Measurements from ENCODE around the gene GRIK4. TPM values are rescaled to one million over a fixed set of nuclear protein-coding genes. Genes with fewer than 3 reads are reported as not detected.
"Not testable (repeated sequence)": the region's sequence is repeated elsewhere in the genome, so short reads cannot be mapped to it uniquely, and the experiment has no call there.

The GRIK4 gene
- total RNA-seq, 2 experiments from 2014 or later: not detected

DNA sequence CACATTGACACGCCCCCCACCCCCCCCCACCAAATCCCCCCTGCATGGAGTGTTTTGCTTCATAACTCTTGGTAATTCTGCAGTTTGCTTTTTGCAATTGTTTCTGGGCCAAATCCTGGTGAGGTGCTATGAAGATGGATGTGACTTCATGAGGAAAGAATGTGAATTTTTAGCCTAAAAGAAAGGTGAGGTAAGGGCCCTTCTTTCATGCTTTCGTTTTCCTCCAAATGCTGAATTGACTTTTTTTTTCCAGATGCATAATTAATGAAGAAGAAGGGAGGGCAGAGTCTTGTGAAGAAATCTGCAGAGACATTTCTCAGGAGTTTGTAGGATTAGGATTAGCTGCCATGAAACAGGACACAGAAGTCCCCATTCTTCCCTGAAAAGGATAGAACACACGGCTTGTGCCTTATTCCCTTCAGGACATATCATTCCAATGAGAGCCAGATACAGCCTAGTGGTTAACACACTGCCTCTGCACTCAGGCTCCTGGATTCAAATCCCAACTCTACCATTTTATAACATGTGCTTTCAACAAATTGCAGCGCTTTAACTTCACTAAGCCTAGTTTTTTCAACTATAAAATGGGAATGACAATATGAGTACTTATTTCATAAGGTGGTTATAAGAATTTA lies 492.8 kb downstream of the GRIK4 start:
- POLR2A ChIA-PET: no interaction called here
- H3K9me3 Mint-ChIP-seq: peaks cover 4% of the 10 kb centered on the region
- no peak overlapping the region for H3K4me3 Mint-ChIP-seq
- H3K27ac Mint-ChIP-seq: no peak overlapping the region
- H3K36me3 Mint-ChIP-seq (ENCODE audit: low read depth): no peaks in the 10 kb centered on the region
- H3K27me3 Mint-ChIP-seq: peaks cover 33% of the 10 kb centered on the region
- CTCF ChIA-PET: interaction anchor here (0.8 kb wide), 1 partner anchor 191 kb away, joined by 3 read pairs; no protein-coding TSS in a partner anchor
- DNase-seq (no peak), ATAC-seq (no peak)
- intact Hi-C loops (cut with micrococcal nuclease): no loop called here
- TF ChIP-seq, protein P1, sequence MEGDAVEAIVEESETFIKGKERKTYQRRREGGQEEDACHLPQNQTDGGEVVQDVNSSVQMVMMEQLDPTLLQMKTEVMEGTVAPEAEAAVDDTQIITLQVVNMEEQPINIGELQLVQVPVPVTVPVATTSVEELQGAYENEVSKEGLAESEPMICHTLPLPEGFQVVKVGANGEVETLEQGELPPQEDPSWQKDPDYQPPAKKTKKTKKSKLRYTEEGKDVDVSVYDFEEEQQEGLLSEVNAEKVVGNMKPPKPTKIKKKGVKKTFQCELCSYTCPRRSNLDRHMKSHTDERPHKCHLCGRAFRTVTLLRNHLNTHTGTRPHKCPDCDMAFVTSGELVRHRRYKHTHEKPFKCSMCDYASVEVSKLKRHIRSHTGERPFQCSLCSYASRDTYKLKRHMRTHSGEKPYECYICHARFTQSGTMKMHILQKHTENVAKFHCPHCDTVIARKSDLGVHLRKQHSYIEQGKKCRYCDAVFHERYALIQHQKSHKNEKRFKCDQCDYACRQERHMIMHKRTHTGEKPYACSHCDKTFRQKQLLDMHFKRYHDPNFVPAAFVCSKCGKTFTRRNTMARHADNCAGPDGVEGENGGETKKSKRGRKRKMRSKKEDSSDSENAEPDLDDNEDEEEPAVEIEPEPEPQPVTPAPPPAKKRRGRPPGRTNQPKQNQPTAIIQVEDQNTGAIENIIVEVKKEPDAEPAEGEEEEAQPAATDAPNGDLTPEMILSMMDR (IDR thresholded peaks at IDR 0.05): no peak
- H3K4me1 Mint-ChIP-seq (ENCODE audit: low read depth): no peaks in the 10 kb centered on the region

DNA sequence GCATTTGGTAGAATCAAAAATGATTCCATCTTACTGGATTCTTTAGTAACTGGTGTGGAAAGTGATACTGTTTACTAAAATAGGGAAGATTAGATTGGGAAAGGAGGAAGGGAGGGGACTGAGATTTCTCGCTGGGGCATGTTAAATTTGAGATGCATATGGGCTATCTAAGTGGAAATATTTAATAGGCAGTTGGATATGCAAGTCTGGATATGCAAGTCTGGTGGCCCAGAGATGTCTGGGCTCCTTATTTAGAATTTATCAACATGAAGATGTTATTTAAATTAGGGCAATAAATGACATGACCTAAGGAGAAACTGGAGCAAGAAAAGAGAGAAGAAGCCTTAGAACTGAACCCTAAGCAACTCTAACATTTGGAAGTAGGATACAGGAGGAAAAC lies 495.4 kb downstream of the GRIK4 start:
- Mint-ChIP-seq H3K4me1 (ENCODE audit: low read depth) (no peaks in the 10 kb centered on the region), H3K4me3 (no peak overlapping the region), H3K27ac (no peak overlapping the region), H3K27me3 (peaks cover 27% of the 10 kb centered on the region), H3K36me3 (ENCODE audit: low read depth) (no peaks in the 10 kb centered on the region), H3K9me3 (peaks cover 4% of the 10 kb centered on the region)
- no peak for ATAC-seq
- no peak for DNase-seq
- ChIA-PET CTCF (no interaction called here), POLR2A (no interaction called here)
- TF ChIP-seq, protein P1 (IDR thresholded peaks at IDR 0.05): no peak
- intact Hi-C loops (cut with micrococcal nuclease): no loop called here

DNA sequence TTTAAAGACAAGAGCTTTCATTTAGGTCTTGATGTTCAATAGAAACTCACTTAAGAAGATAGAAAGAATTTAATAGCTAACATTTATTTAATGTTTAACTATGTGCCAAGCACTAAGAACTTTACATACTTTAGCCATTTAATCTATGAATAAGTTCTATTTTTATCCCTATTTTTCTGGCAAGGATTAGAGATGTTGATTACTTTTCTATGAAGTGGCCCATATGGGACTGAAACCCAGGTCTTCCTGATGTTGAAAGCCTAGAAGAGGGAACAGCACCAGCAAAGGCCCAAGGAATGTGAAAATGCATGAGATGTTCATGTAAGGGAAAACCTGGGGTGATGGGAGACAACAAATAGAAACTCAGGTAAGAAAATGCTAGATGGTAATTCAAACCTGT lies 497.0 kb downstream of the GRIK4 start:
- CTCF ChIA-PET: no interaction called here
- no peaks in the 10 kb centered on the region for H3K36me3 Mint-ChIP-seq (ENCODE audit: low read depth)

DNA sequence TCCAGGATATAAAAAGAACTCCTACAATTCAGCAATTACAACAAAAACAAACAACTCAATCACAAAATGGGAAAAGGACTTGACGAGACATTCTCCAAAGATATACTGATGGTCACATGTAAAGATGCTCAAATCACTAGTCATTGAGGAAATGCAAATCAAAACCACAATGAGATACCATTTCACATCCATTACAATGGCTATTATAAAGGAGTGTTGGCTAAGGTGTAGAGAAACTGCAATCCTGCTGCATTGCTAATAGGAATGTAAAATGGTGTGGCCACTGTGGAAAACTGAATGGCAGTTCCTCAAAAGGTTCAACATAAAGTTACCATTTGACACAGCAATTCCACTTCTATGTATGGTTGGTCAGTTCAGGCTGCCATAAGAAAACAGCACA lies 500.5 kb downstream of the GRIK4 start:
- Mint-ChIP-seq H3K4me3 (no peak overlapping the region), H3K4me1 (ENCODE audit: low read depth) (no peaks in the 10 kb centered on the region), H3K27me3 (peaks cover 18% of the 10 kb centered on the region), H3K9me3 (no peaks in the 10 kb centered on the region), H3K36me3 (ENCODE audit: low read depth) (no peaks in the 10 kb centered on the region), H3K27ac (no peak overlapping the region)
- POLR2A ChIA-PET: no interaction called here
- ATAC-seq (no peak), DNase-seq (no peak)
- CTCF ChIA-PET: no interaction called here
- TF ChIP-seq, protein P1 (IDR thresholded peaks at IDR 0.05): no peak
- intact Hi-C loops (cut with micrococcal nuclease): no loop called here

More for the DNA sequence above, 497.0 kb downstream of the GRIK4 start:
- no peaks in the 10 kb centered on the region for H3K4me1 Mint-ChIP-seq (ENCODE audit: low read depth)
- peaks cover 27% of the 10 kb centered on the region for H3K27me3 Mint-ChIP-seq
- H3K4me3 Mint-ChIP-seq: no peak overlapping the region
- POLR2A ChIA-PET: no interaction called here
- TF ChIP-seq, protein P1 (IDR thresholded peaks at IDR 0.05): no peak
- DNase-seq (no peak), ATAC-seq (no peak)
- H3K9me3 Mint-ChIP-seq: peaks cover 4% of the 10 kb centered on the region
- intact Hi-C loops (cut with micrococcal nuclease): no loop called here
- H3K27ac Mint-ChIP-seq: no peak overlapping the region

DNA sequence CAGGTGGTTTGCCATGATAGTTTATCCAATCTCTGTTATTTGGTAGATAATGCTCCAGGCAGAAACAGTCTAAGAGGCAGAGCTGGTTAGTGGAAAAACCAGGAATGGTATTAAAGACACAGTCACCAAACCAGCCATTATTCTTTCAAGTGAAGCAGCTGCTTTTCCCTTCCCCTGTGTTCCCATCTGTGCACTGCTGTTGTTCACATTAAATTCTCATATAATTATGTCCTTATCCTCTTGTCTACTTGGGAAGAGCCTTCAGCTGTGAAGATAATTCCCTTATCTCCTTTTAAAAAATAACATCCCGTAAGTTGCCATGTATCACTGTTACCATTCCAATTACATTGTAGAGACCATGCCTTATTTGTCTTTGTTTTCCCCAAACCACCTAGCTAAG lies 507.2 kb downstream of the GRIK4 start:
- TF ChIP-seq, protein P1 (IDR thresholded peaks at IDR 0.05): no peak
- Mint-ChIP-seq H3K4me1 (ENCODE audit: low read depth) (peaks cover under 1% of the 10 kb centered on the region), H3K9me3 (no peaks in the 10 kb centered on the region), H3K27me3 (peaks cover 3% of the 10 kb centered on the region), H3K4me3 (no peak overlapping the region), H3K27ac (no peak overlapping the region), H3K36me3 (ENCODE audit: low read depth) (no peaks in the 10 kb centered on the region)
- DNase-seq: no peak
- intact Hi-C loops (cut with micrococcal nuclease): no loop called here
- POLR2A ChIA-PET: no interaction called here
- CTCF ChIA-PET: interaction anchor here (1.1 to 1.4 kb wide), 2 partner anchors 21 to 176 kb away, joined by 3 read pairs; no protein-coding TSS in a partner anchor
- no peak for ATAC-seq

DNA sequence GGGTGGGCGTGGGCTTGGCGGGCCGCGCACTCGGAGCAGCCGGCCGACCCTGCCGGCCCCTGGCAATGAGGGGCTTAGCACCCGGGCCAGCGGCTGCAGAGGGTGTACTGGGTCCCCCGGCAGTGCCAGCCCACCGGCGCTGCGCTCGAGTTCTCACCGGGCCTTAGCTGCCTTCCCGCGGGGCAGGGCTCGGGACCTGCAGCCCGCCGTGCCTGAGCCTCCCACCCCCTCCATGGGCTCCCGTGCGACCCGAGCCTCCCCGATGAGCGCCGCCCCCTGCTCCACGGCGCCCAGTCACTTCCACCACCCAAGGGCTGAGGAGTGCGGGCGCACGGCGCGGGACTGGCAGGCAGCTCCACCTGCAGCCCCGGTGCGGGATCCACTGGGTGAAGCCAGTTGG lies 510.2 kb downstream of the GRIK4 start:
- DNase-seq; CTCF ChIA-PET; ATAC-seq; POLR2A ChIA-PET; H3K27ac Mint-ChIP-seq; intact Hi-C loops (cut with micrococcal nuclease); H3K9me3 Mint-ChIP-seq; H3K4me3 Mint-ChIP-seq; H3K36me3 Mint-ChIP-seq (ENCODE audit: low read depth); H3K27me3 Mint-ChIP-seq: not testable (repeated sequence)
- peaks cover 16% of the 10 kb centered on the region for H3K4me1 Mint-ChIP-seq (ENCODE audit: low read depth)
